ENCODE results near the gene ZC3H7B. TPM values are rescaled to one million over a fixed set of nuclear protein-coding genes. Genes with fewer than 3 reads are reported as not detected.

ZC3H7B gene
- total and polyA plus RNA-seq, 2 donors (not counting 3 experiments of a cell fraction or from before 2014, with no cell fraction given) = 66.8 to 95.9 TPM

GRCh38 chr22:41361716-41362310 is 60.5 kb downstream of the ZC3H7B start:
- H2AFZ ChIP-seq (ENCODE audit: low read depth, low read length) = no peak overlapping the region
- DNase-seq (ENCODE audit: low read depth, low spot score) (no peak), FAIRE-seq (peak; percentile 73)
- H3K4me3 ChIP-seq (replicated peaks in 1 of 3; ENCODE audit: insufficient read depth in 1 of 3, low read depth in 1 of 3, low read length in 3 of 3) = no peak overlapping the region
- ChIA-PET CTCF (interaction anchor here (1.0 to 2.0 kb wide), 2 partner anchors 14 to 19 kb away, joined by 3 to 5 read pairs; no protein-coding TSS in a partner anchor), POLR2A (no interaction called here)
- peaks cover 2% of the 10 kb centered on the region for H3K4me1 ChIP-seq (ENCODE audit: control insufficient read depth, extremely low read depth, insufficient read depth, low read length)
- no peak overlapping the region for H3K9ac ChIP-seq (replicated peaks; ENCODE audit: extremely low read depth, insufficient read depth, low read length)
- no peak overlapping the region for H3K4me2 ChIP-seq (ENCODE audit: insufficient read depth, low read length)
- H3K27me3 ChIP-seq (ENCODE audit: control insufficient read depth in 2 of 2, insufficient read depth in 2 of 2, low read length in 2 of 2) = no peaks in the 10 kb centered on the region
- peaks cover 0 to 15% of the 10 kb centered on the region in 2 experiments for H3K36me3 ChIP-seq (ENCODE audit: control insufficient read depth in 2 of 2, extremely low read depth in 1 of 2, insufficient read depth in 2 of 2, low read length in 2 of 2)
- no peaks in the 10 kb centered on the region for H3K79me2 ChIP-seq (ENCODE audit: control insufficient read depth, insufficient read depth, low read length)
- no peak for TF ChIP-seq POLR2A (IDR thresholded peaks at IDR 0.05; ENCODE audit: low read depth, low read length)
- no peaks in the 10 kb centered on the region for H3K9me1 ChIP-seq (replicated peaks; ENCODE audit: control insufficient read depth, extremely low read depth, insufficient read depth, low read length)
- no peak overlapping the region for H3K27ac ChIP-seq (ENCODE audit: insufficient read depth, low read depth, low read length)
- no peaks in the 10 kb centered on the region for H3K9me3 ChIP-seq (replicated peaks; ENCODE audit: control insufficient read depth, insufficient read depth, low read length)
- BruUV-seq (replicated peaks) = no TSS peak
- dilution Hi-C loops (cut with MboI; ENCODE audit: extremely low pct_ligation_motif_present, low sequenced_read_pairs) = no loop called here
- intact Hi-C loops (cut with micrococcal nuclease) = loop anchor here (10.0 kb wide), 1 partner anchor 167 kb away; no protein-coding TSS in a partner anchor
- H4K20me1 ChIP-seq (replicated peaks; ENCODE audit: control insufficient read depth, extremely low read depth, insufficient read depth, low read length) = no peaks in the 10 kb centered on the region

- no peak overlapping the region for H3K27ac ChIP-seq (ENCODE audit: insufficient read depth, low read depth, low read length)
- H3K4me2 ChIP-seq (ENCODE audit: insufficient read depth, low read length) = no peak overlapping the region
- FAIRE-seq (no peak), DNase-seq (ENCODE audit: low read depth, low spot score) (no peak)
- H4K20me1 ChIP-seq (replicated peaks; ENCODE audit: control insufficient read depth, extremely low read depth, insufficient read depth, low read length) = no peaks in the 10 kb centered on the region
- no peaks in the 10 kb centered on the region for H3K27me3 ChIP-seq (ENCODE audit: control insufficient read depth in 2 of 2, insufficient read depth in 2 of 2, low read length in 2 of 2)
- no peaks in the 10 kb centered on the region for H3K9me3 ChIP-seq (replicated peaks; ENCODE audit: control insufficient read depth, insufficient read depth, low read length)
- H3K4me3 ChIP-seq (replicated peaks in 1 of 3; ENCODE audit: insufficient read depth in 1 of 3, low read depth in 1 of 3, low read length in 3 of 3) = no peak overlapping the region
- POLR2A ChIA-PET = no interaction called here
- H3K9me1 ChIP-seq (replicated peaks; ENCODE audit: control insufficient read depth, extremely low read depth, insufficient read depth, low read length) = no peaks in the 10 kb centered on the region
- H3K9ac ChIP-seq (replicated peaks; ENCODE audit: extremely low read depth, insufficient read depth, low read length) = no peak overlapping the region
- H3K79me2 ChIP-seq (ENCODE audit: control insufficient read depth, insufficient read depth, low read length) = no peaks in the 10 kb centered on the region
- no peak overlapping the region for H2AFZ ChIP-seq (ENCODE audit: low read depth, low read length)
- CTCF ChIA-PET = interaction anchor here (1.0 to 1.7 kb wide), 2 partner anchors 12 to 18 kb away, joined by 3 to 4 read pairs; no protein-coding TSS in a partner anchor
- H3K36me3 ChIP-seq (ENCODE audit: control insufficient read depth in 2 of 2, extremely low read depth in 1 of 2, insufficient read depth in 2 of 2, low read length in 2 of 2) = peaks cover 0 to 11% of the 10 kb centered on the region in 2 experiments
- no TSS peak for BruUV-seq (replicated peaks)
- dilution Hi-C loops (cut with MboI; ENCODE audit: extremely low pct_ligation_motif_present, low sequenced_read_pairs) = no loop called here
- no peak for TF ChIP-seq EZH2 (IDR thresholded peaks at IDR 0.05; ENCODE audit: borderline replicate concordance, low read depth, low read length, severe bottlenecking)
- no peak for TF ChIP-seq FOS (IDR thresholded peaks at IDR 0.05; ENCODE audit: borderline replicate concordance, insufficient read depth, low read length)
- no peak for TF ChIP-seq POLR2AphosphoS5 (IDR thresholded peaks at IDR 0.05; ENCODE audit: insufficient read depth, low read depth, low read length)
- no peak for TF ChIP-seq CTCF (IDR thresholded peaks at IDR 0.05; ENCODE audit: extremely low read depth in 1 of 2, insufficient read depth in 1 of 2, low read depth in 1 of 2, low read length in 2 of 2)
- no peak for TF ChIP-seq GATA2 (IDR thresholded peaks at IDR 0.05; ENCODE audit: insufficient read depth, insufficient read length, low read depth, low read length)
- TF ChIP-seq MAX (IDR thresholded peaks at IDR 0.05; ENCODE audit: insufficient read depth, insufficient read length) = no peak
- TF ChIP-seq POLR2A (IDR thresholded peaks at IDR 0.05; ENCODE audit: low read depth, low read length) = no peak
- TF ChIP-seq JUN (IDR thresholded peaks at IDR 0.05; ENCODE audit: borderline replicate concordance, insufficient read depth, insufficient read length, low read depth) = no peak
- no peak for TF ChIP-seq MYC (IDR thresholded peaks at IDR 0.05; ENCODE audit: low read depth, low read length)
- peaks cover 6% of the 10 kb centered on the region for H3K4me1 ChIP-seq (ENCODE audit: control insufficient read depth, extremely low read depth, insufficient read depth, low read length)
- intact Hi-C loops (cut with micrococcal nuclease) = loop anchor here (10.0 kb wide), 1 partner anchor 168 kb away; no protein-coding TSS in a partner anchor
Measured at GRCh38 chr22:41362615-41363014, 61.3 kb downstream of the ZC3H7B start.

Data from endothelial cell of umbilical vein (primary cell).